Cardiac septum (tissue), 1 donor: ENCODE measurements around the gene MAPK12. TPM values are rescaled to one million over a fixed set of nuclear protein-coding genes. Genes with fewer than 3 reads are reported as not detected.
A peak's percentile ranks its signal among the peaks of the same experiment; 100 is the strongest.
"Not testable (repeated sequence)": the region's sequence is repeated elsewhere in the genome, so short reads cannot be mapped to it uniquely, and the experiment has no call there.

Source experiments
- DNase-seq: peaks from one replicate; pipeline ENCODE4 v3.0.0-alpha.2; 2020; ENCODE audit warnings: low spot score
- intact Hi-C: fragments of 100-400 bp; cut with DNase I; formaldehyde crosslinking; loops from one replicate; pipeline ENCODE4 v1.14.0; 2022
- total RNA-seq: library from RNA; stranded (reverse); fragmentation: NEBNext Ultra II Directional; extraction: Animal tissue kit (Norgen Biotek cat#: 25700); gene quantifications from one replicate; pipeline ENCODE4 v1.2.1, GENCODE V29; 2021
- donor health status: DM: no; HTN: no; CAD: no.

The MAPK12 gene
- total RNA-seq, 1 donor from 2014 or later, result 32.5 TPM

DNA sequence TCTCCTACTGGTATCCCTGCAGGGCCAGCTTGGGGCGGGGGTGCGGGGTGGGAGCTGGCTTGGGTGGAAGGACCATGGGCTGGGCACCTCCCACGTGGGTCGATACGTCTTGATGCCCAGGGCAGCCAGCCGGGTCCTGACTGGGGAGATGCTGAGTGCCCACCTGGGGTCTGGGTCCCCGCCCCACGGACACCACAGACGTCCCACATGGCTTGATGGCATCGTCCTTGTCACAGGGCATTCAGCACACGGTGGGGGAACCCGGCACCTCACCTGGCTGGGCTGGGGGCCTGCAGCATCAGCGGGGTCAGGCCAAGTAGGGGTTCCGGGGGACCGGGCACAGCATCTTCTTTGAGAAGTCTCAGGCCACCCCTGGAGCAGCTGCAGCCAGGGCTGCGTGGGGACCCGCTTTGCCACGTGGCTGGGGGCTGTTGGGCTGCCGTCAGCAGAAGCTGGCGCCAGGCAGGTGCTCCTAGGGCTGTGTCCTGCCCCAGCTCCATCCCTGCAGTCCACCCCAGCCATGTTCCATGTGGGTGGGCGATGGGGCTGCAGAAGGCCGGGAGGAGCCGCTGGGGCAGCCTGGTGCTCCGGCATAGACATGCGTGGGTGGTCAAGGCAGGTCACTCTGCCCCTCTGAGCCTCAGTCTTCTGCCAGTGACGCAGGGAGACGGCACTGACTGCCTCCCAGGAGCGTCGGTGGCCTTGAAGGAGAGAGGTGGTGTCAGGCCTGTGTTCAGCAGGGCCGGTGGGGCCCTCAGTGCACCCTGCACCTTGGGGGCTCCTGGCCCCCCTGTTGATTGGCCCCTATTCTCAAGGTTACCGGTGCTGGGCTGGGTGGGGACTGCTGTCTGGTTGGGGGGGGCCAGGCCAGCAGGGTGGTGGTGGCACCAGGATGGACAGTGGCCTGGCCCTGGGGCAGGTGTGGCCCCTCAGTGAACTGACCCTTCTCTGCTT lies 52.3 kb downstream of the MAPK12 start:
- intact Hi-C loops, result loop anchor here (10.0 kb wide), 2 partner anchors 244 to 274 kb away; partner anchors contain the start of gene PIM3
- DNase-seq, result no peak

GRCh38 chr22:50208430-50208938 lies 53.0 kb downstream of the MAPK12 start:
- no peak for DNase-seq
- intact Hi-C loops, result loop anchor here (10.0 kb wide), 2 partner anchors 244 to 274 kb away; partner anchors contain the start of gene PIM3

- no peak for DNase-seq
- intact Hi-C loops, result loop anchor here (2.0 to 10.0 kb wide), 3 partner anchors 59 to 273 kb away; partner anchors contain the start of gene PIM3
Measured at GRCh38 chr22:50207383-50208140, 53.9 kb downstream of the MAPK12 start.

- intact Hi-C loops, result loop anchor here (2.0 to 10.0 kb wide), 3 partner anchors 58 to 272 kb away; partner anchors contain the start of gene PIM3
- DNase-seq, result peak; percentile 89
Measured at GRCh38 chr22:50206599-50206998, 54.9 kb downstream of the MAPK12 start.

DNA sequence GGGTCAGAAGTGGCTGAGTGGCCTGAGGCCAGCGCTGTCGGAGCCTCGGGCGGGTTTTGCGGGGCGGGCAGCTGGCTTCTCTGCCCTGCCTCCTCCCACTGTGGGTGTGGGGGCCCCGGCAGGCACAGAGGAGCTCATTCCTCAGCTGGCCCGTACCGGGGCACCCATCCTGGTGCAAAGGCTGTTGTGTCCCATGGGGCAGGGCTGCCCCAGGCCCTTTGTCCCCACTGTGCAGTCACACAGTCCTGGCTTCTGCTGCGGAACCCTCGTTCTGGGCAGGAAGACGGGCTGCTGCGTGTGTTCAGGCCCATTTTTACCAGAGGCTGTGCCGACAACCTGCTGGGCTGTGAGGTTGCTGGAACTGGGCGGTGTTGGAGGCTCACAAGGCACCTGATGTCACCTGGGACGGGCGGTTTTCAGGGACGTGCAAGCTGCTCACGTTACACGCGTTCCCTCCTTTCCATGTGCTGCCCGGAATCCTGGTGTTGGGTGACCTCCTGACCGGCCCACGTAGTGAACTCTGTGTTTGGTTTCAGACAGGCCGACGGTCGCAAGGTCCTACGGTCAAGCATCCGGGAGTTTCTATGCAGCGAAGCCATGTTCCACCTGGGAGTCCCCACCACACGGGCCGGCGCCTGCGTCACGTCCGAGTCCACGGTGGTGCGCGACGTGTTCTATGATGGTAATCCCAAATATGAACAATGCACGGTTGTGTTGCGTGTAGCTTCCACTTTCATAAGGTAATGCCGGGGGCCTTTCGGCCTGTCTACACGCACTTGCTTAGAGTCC lies 55.5 kb downstream of the MAPK12 start:
- DNase-seq, result no peak
- intact Hi-C loops, result loop anchor here (2.0 to 10.0 kb wide), 3 partner anchors 57 to 271 kb away; partner anchors contain the start of gene PIM3

GRCh38 chr22:50204998-50205397 lies 56.5 kb downstream of the MAPK12 start:
- intact Hi-C loops, result loop anchor here (10.0 kb wide), 2 partner anchors 240 to 270 kb away; partner anchors contain the start of gene PIM3
- not testable (repeated sequence) for DNase-seq

GRCh38 chr22:50204571-50204970 lies 56.9 kb downstream of the MAPK12 start:
- DNase-seq, result no peak
- intact Hi-C loops, result loop anchor here (10.0 kb wide), 2 partner anchors 240 to 270 kb away; partner anchors contain the start of gene PIM3

DNA sequence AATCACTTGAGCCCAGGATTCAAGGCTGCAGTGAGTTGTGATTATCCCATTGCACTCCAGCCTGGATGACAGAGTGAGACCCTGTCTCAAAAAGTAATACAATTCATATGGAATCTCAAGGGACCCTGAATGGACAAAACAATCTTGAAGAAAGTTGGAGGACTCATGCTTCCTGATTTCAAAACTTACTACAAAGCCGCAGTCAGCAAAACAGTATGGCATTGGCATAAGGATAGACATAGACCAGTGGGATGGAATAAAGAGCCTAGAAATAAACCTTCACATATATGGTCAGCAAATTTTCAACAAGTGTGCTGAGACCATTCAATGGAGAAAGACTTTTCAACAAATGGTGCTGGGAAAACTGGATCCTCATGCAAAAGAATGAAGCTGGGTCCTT lies 58.2 kb downstream of the MAPK12 start:
- no peak for DNase-seq
- intact Hi-C loops, result loop anchor here (10.0 kb wide), 2 partner anchors 238 to 268 kb away; partner anchors contain the start of gene PIM3

Other genes with a start within 250 kb of the MAPK12 start
- not detected for gene IL17REL, start 248.9 kb downstream of the MAPK12 start, total RNA-seq
- gene TTLL8, start 203.4 kb downstream of the MAPK12 start, total RNA-seq, result not detected
- gene MLC1, start 176.3 kb downstream of the MAPK12 start, total RNA-seq, result 0.13 TPM
- 0.46 TPM for gene MOV10L1, start 171.7 kb downstream of the MAPK12 start, total RNA-seq
- 0.30 TPM for gene PANX2, start 91.0 kb downstream of the MAPK12 start, total RNA-seq
- 20.1 TPM for gene TRABD, start 75.8 kb downstream of the MAPK12 start, total RNA-seq
- gene SELENOO, start 60.7 kb downstream of the MAPK12 start, total RNA-seq, result 12.7 TPM
- 22.8 TPM for gene TUBGCP6, start 16.7 kb downstream of the MAPK12 start, total RNA-seq
- 13.1 TPM for gene HDAC10, start 10.4 kb downstream of the MAPK12 start, total RNA-seq
- gene MAPK11, start 8.7 kb upstream of the MAPK12 start, total RNA-seq, result 11.7 TPM
- 85.7 TPM for gene PLXNB2, start 46.0 kb upstream of the MAPK12 start, total RNA-seq
- gene DENND6B, start 65.3 kb upstream of the MAPK12 start, total RNA-seq, result 2.8 TPM
- gene PPP6R2, start 81.6 kb upstream of the MAPK12 start, total RNA-seq, result 37.1 TPM
- gene SBF1, start 213.4 kb upstream of the MAPK12 start, total RNA-seq, result 63.5 TPM
- 0.13 TPM for gene ADM2, start 219.9 kb upstream of the MAPK12 start, total RNA-seq
- gene MIOX, start 225.2 kb upstream of the MAPK12 start, total RNA-seq, result not detected
- 28.7 TPM for gene LMF2, start 246.0 kb upstream of the MAPK12 start, total RNA-seq
- 25.1 TPM for gene NCAPH2, start 246.5 kb upstream of the MAPK12 start, total RNA-seq